Mucosa of rectum (tissue), 2 donors: ENCODE data around the gene OCA2.

Experiments used
- H3K27ac ChIP-seq, 2 donors: one replicate each; pipeline ENCODE4 v1.7.0; 2013; ENCODE audit warnings: inconsistent platforms in 2 of 2, low read depth in 2 of 2, low read length in 2 of 2
- H3K27me3 ChIP-seq, 2 donors: one replicate each; pipeline ENCODE4 v1.7.0; 2013; ENCODE audit warnings: low read length in 2 of 2; ENCODE audit not compliant: control insufficient read depth in 2 of 2, insufficient read depth in 2 of 2
- H3K36me3 ChIP-seq, 2 donors: one replicate each; pipeline ENCODE4 v1.7.0; 2013; ENCODE audit warnings: low read length in 2 of 2; ENCODE audit not compliant: control insufficient read depth in 2 of 2, insufficient read depth in 2 of 2
- H3K4me1 ChIP-seq, 2 donors: one replicate each; pipeline ENCODE4 v1.7.0; 2013; ENCODE audit warnings: low read length in 2 of 2, mild to moderate bottlenecking in 1 of 2; ENCODE audit not compliant: control insufficient read depth in 2 of 2, insufficient read depth in 2 of 2
- H3K4me3 ChIP-seq, 2 donors: one replicate each; pipeline ENCODE4 v1.7.0; 2013; ENCODE audit warnings: low read length in 2 of 2
- H3K9ac ChIP-seq, 2 donors: one replicate each; pipeline ENCODE4 v1.7.0; 2013; ENCODE audit warnings: low read length in 2 of 2, low read depth in 1 of 2, mild to moderate bottlenecking in 1 of 2
- H3K9me3 ChIP-seq, 2 donors: one replicate each; pipeline ENCODE4 v1.7.0; 2013; ENCODE audit warnings: low read length in 2 of 2; ENCODE audit not compliant: control insufficient read depth in 2 of 2
- donor health status: healthy.
- donor health status: Normal muscosa, but diverticular disease.

The OCA2 gene

DNA sequence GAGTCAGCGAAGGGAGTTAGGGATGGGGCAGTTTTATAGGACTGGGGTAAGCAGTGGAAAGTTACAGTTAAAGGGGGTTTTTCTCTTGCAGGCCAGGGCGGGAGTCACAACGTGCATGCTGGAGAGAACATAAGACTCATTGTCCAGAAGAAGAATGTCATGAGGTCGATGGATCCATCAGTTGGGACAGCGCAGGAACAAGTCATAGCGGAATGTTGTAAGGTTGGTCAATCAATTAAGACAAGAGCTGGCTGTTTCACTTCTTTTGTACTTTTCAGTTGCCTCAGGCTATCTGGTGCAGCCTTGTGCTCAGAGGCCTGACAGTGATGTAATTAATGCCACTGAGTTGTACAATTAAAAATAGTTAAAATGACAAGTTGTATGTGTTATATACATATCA lies 165.6 kb downstream of the OCA2 start:
- no peak overlapping the region for H3K4me3 ChIP-seq
- no peak overlapping the region for H3K9ac ChIP-seq
- H3K27ac ChIP-seq: no peak overlapping the region
- H3K9me3 ChIP-seq: peaks cover 3 to 6% of the 10 kb centered on the region in 2 donors
- no peaks in the 10 kb centered on the region for H3K27me3 ChIP-seq
- no peaks in the 10 kb centered on the region for H3K4me1 ChIP-seq
- H3K36me3 ChIP-seq: no peaks in the 10 kb centered on the region

DNA sequence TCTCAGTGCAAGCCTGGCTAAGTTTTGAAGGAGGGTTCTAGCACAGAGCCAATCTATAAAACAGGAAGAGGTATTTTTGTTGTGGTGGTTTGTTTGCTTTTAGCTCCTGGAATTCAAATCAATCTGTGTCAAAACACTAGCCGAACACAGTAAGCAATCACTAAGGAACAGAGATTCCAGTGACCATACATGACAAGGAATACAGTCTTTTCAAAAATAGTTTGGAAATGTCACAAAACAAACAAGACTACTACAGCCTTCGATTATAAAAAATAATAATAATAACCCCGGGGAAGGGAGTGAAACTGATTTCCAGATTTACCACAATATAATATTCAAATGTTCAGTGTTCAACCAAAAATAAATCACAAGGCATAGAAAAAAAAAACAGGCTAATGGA lies 166.5 kb downstream of the OCA2 start:
- Histone ChIP-seq H3K9ac (no peak overlapping the region), H3K9me3 (peaks cover 3 to 4% of the 10 kb centered on the region in 2 donors), H3K27ac (no peak overlapping the region), H3K4me3 (no peak overlapping the region), H3K27me3 (no peaks in the 10 kb centered on the region), H3K4me1 (no peaks in the 10 kb centered on the region), H3K36me3 (no peaks in the 10 kb centered on the region)

DNA sequence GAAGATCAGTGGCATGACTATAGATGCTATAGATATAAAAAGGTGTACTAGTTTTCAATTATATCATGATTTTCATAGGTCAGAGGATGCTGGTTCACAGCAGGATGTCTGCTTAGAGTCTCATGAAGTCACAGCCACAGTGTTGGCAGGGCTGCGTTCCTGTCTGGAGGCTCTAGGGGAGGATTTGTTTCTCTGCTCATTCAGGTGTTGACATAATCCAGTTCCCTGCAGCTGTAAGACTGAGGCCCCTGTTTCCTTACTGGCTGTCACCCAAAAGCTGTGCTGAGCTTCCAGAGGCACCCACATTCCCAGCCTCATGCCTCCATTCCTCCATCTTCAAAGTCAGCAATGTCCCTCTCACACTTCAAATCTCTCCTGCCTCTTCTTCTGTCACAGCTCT lies 170.7 kb downstream of the OCA2 start:
- Histone ChIP-seq H3K36me3 (no peaks in the 10 kb centered on the region), H3K9me3 (peaks cover 2 to 3% of the 10 kb centered on the region in 2 donors), H3K27ac (no peak overlapping the region), H3K4me3 (no peak overlapping the region), H3K9ac (no peak overlapping the region), H3K4me1 (no peaks in the 10 kb centered on the region), H3K27me3 (no peaks in the 10 kb centered on the region)

DNA sequence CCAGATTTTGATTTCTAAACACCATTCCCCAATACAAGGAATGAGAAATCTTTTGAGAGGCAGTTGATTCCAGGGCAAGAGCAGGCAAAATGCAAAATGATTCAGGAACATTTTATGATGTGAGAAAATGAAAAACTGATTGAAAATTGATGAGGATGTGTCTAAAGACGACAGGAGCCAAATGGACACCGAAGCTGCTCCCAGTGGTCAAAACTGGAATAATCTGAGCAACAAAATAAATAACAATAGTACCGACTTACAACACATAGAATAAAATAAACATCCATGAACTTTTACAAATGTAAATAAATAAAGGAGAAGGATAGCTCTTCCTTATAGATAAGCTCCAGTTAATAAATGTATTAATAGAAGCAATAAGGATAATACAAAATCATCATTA lies 186.8 kb downstream of the OCA2 start:
- Histone ChIP-seq H3K4me1 (no peaks in the 10 kb centered on the region), H3K4me3 (no peak overlapping the region), H3K9ac (no peak overlapping the region), H3K36me3 (no peaks in the 10 kb centered on the region), H3K9me3 (peaks cover 0 to 3% of the 10 kb centered on the region in 2 donors), H3K27ac (no peak overlapping the region), H3K27me3 (no peaks in the 10 kb centered on the region)

DNA sequence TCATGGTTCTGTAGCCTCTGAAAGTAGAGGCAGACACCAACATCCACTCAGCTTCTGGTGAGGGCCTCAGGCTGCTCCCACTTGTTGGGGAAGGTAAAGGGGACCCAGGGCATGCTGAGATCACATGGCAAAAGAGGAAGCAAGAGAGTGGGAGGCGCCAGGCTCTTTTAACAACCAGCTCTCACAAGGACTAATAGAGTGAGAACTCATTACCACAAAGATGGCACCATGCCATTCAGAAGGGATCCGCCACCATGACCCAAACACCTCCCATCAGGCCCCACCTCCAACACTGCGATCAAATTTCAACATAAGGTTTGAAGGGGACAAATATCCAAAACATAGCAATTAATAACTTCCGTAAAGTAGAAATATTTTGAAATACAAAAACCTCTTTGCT lies 192.3 kb downstream of the OCA2 start:
- H3K27ac ChIP-seq: no peak overlapping the region
- H3K4me1 ChIP-seq: no peaks in the 10 kb centered on the region
- H3K9ac ChIP-seq: no peak overlapping the region
- H3K27me3 ChIP-seq: no peaks in the 10 kb centered on the region
- no peak overlapping the region for H3K4me3 ChIP-seq
- H3K9me3 ChIP-seq: peaks cover 0 to 3% of the 10 kb centered on the region in 2 donors
- H3K36me3 ChIP-seq: no peaks in the 10 kb centered on the region

DNA sequence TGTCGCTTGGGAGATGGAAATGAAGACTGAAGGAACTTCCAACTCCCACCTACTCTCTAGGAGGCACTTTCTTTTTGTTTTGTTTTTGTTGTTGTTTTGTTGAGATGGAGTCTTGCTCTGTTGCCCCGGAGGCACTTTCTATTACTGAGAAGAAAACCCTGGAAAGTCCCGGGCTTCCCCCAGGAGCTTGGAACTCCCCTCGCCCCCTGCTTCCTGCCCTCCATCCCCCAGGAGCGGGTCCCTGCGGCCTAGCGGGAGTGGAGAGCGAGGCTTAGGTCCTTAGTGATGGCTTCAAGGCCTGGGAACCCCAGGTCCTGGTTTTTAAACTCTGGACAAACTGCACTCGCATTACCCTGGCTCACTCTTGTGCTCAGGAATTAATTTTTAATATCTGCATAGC lies 195.7 kb downstream of the OCA2 start:
- Histone ChIP-seq H3K9ac (no peak overlapping the region), H3K9me3 (peaks cover 0 to 6% of the 10 kb centered on the region in 2 donors), H3K27ac (no peak overlapping the region), H3K36me3 (no peaks in the 10 kb centered on the region), H3K4me1 (no peaks in the 10 kb centered on the region), H3K4me3 (no peak overlapping the region), H3K27me3 (no peaks in the 10 kb centered on the region)

DNA sequence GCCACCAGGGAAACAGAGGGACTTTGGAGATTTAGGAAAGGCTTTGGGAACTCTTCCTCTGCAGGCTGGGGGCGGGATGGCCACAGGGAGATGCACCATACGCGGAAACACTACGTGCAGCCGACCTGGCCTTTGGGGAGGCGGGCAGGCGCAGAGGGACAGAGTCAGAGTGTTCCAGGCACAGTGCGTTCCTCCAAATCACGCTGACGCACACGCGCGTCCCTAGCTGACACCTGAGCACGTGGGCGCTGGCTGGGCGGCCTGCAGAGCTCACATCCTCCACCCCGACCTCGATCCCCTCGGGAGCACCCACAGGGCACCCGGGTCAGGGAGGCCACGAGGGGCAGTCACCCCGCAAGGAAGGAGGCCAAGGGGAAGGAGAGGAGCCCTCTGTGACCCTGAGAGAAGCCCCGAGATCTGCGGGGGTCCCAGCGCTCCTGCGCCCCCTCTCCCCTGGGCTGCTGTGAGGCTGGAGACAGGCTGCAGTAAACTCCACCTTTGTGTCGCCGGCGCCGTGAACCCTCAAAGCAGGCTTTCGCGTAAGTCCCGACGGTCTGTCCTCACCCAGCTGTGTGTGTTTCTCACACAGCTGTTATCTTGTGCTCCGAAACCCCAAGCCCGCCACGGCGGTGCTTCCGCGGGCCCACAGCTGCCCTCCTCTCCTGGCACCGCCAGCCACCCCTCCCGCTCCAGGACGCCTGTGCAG lies 196.3 kb downstream of the OCA2 start:
- H3K27me3 ChIP-seq: no peaks in the 10 kb centered on the region
- no peaks in the 10 kb centered on the region for H3K36me3 ChIP-seq
- H3K4me1 ChIP-seq: no peaks in the 10 kb centered on the region
- no peak overlapping the region for H3K9ac ChIP-seq
- no peak overlapping the region for H3K27ac ChIP-seq
- peaks cover 0 to 4% of the 10 kb centered on the region in 2 donors for H3K9me3 ChIP-seq
- no peak overlapping the region for H3K4me3 ChIP-seq

DNA sequence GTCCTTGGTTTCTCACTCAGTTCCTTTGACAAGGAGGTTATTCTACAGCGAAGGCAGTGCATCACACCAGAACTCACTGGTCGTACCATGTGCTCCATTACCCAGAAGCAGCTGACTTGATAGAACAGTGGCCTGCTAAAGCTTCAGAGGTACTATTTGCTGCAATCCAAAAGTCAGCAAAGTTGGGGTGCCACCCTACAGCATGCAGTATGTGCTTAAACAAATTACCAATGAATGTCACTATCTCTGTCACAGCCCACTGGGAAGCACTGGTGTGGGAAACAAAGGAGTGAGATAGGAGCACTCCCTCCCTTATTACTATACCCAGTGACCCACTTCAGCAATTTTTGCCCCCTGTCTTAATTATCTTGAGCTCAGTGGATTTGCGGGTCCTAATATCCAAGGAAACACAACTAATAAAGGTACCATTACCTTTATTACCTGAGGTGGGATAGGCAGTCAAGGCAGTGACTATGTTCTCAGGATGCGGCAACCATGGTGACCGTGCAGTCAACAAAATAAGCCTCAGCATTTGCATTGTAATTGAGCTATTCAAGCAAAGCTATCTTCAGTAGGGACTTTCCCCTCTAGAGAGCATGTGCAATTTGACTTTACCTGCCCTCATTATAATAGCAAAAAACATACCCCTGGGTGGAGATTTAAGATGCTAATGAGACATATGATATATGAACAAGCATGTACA lies 199.4 kb downstream of the OCA2 start:
- Histone ChIP-seq H3K4me3 (no peak overlapping the region), H3K36me3 (no peaks in the 10 kb centered on the region), H3K4me1 (no peaks in the 10 kb centered on the region), H3K9me3 (peaks cover 0 to 4% of the 10 kb centered on the region in 2 donors), H3K27me3 (no peaks in the 10 kb centered on the region), H3K27ac (no peak overlapping the region), H3K9ac (no peak overlapping the region)

DNA sequence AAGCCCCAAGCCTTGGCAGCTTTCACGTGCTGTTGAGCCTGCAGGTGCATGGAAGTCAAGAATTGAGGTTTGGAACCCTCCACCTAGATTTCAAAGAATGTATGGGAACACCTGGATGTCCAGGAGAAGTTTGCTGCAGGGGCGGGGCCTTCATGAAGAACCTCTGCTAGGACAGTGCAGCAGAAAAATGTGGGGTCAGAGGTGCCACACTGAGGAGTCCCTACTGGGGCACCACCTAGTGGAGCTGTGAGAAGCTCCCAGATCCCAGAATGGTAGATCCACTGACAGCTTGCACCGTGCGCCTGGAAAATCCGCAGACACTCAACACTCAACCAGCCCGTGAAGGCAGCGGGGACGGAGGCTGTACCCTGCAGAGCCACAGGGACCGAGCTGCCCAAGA lies 201.6 kb downstream of the OCA2 start:
- Histone ChIP-seq H3K4me1 (no peaks in the 10 kb centered on the region), H3K9me3 (peaks cover 5 to 8% of the 10 kb centered on the region in 2 donors), H3K27me3 (no peaks in the 10 kb centered on the region), H3K36me3 (no peaks in the 10 kb centered on the region), H3K4me3 (no peak overlapping the region), H3K9ac (no peak overlapping the region), H3K27ac (no peak overlapping the region)

DNA sequence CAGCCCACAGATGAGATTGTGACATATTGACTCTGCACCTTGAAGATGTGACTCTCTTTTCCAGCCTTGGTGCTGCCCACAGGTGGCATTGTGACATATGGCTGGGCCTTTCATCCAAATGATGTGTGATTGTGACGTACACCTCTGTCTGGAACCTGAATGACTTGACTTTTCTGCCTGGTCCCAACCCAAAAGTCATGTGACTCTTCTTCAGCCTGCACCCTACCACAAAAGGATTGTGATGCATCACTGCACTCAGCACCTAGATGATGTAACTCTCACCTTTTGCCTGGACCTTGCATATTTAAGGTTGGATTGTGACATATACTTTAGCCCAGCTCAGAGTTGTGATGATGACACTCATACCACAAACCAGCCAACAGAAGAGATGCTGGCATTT lies 204.5 kb downstream of the OCA2 start:
- Histone ChIP-seq H3K36me3 (no peaks in the 10 kb centered on the region), H3K9me3 (peaks cover 4 to 5% of the 10 kb centered on the region in 2 donors), H3K27ac (no peak overlapping the region), H3K27me3 (no peaks in the 10 kb centered on the region), H3K4me3 (no peak overlapping the region), H3K9ac (no peak overlapping the region), H3K4me1 (no peaks in the 10 kb centered on the region)
